CD4-positive, CD25-positive, alpha-beta regulatory T cell (primary cell): ENCODE data around the gene NYAP2. TPM values are rescaled to one million over a fixed set of nuclear protein-coding genes. Genes with fewer than 3 reads are reported as not detected.

Source experiments
- ATAC-seq, 2 donors: fragments of 150-1000 bp; cut with Tn5 transposase; one replicate each; pipeline ENCODE4 v1.10.0; 2021; ENCODE audit warnings: low read depth in 2 of 2, moderate number of reproducible peaks in 2 of 2, moderate library complexity in 1 of 2
- DNase-seq, 3 donors: peaks; one replicate each; pipeline versions ENCODE4 v3.0.0 to v3.0.0-alpha.2; 2012 to 2022; ENCODE audit warnings: mixed read lengths in 1 of 3
- H3K27ac ChIP-seq: one replicate; pipeline ENCODE4 v1.7.0; 2013; ENCODE audit warnings: mild to moderate bottlenecking, low read length; ENCODE audit not compliant: insufficient read depth, poor library complexity, severe bottlenecking
- H3K27me3 ChIP-seq: one replicate; pipeline ENCODE4 v1.7.0; 2013; ENCODE audit warnings: low read length; ENCODE audit not compliant: control insufficient read depth, insufficient read depth
- H3K36me3 ChIP-seq: one replicate; pipeline ENCODE4 v1.7.0; 2013; ENCODE audit warnings: mild to moderate bottlenecking, low read length, moderate library complexity; ENCODE audit not compliant: control insufficient read depth, insufficient read depth
- H3K4me1 ChIP-seq: 2 replicates; pipeline ENCODE4 v1.7.0; 2013; ENCODE audit warnings: mild to moderate bottlenecking, low read length; ENCODE audit not compliant: insufficient read depth, control insufficient read depth, poor library complexity, severe bottlenecking
- H3K4me3 ChIP-seq: one replicate; pipeline ENCODE4 v1.7.0; 2013; ENCODE audit warnings: low read depth, mild to moderate bottlenecking, low read length, moderate library complexity
- H3K9me3 ChIP-seq, 2 experiments: 1 replicate in 1 of 2; 2 replicates in 1 of 2; pipeline ENCODE4 v1.7.0; 2013; ENCODE audit warnings: low read length in 2 of 2, mild to moderate bottlenecking in 1 of 2, moderate library complexity in 1 of 2; ENCODE audit not compliant: control insufficient read depth in 2 of 2
- H3K27ac Mint-ChIP-seq, 3 donors: one replicate each; pipeline ENCODE4 v1.8.0; 2020 to 2022; ENCODE audit warnings: mild to moderate bottlenecking in 3 of 3, mixed read lengths in 3 of 3, moderate library complexity in 2 of 3
- H3K27me3 Mint-ChIP-seq: one replicate; pipeline ENCODE4 v1.8.0; 2022; ENCODE audit warnings: mild to moderate bottlenecking, mixed read lengths
- H3K36me3 Mint-ChIP-seq: one replicate; pipeline ENCODE4 v1.8.0; 2020; ENCODE audit warnings: mixed read lengths
- H3K4me1 Mint-ChIP-seq, 4 donors: one replicate each; pipeline ENCODE4 v1.8.0; 2020 to 2022; ENCODE audit warnings: mixed read lengths in 4 of 4, mild to moderate bottlenecking in 1 of 4
- H3K4me3 Mint-ChIP-seq, 4 donors: one replicate each; pipeline ENCODE4 v1.8.0; 2020 to 2022; ENCODE audit warnings: mild to moderate bottlenecking in 4 of 4, mixed read lengths in 4 of 4, moderate library complexity in 3 of 4
- H3K9me3 Mint-ChIP-seq, 7 donors: one replicate each; pipeline ENCODE4 v1.8.0; 2020 to 2022; ENCODE audit warnings: mixed read lengths in 7 of 7, mild to moderate bottlenecking in 3 of 7, moderate library complexity in 2 of 7
- polyA plus RNA-seq, 4 donors: library from polyadenylated mRNA; unstranded; fragments of 300-500 nt; fragmentation: Illumina TruSeq; gene quantifications; one replicate each; pipeline ENCODE4 v1.2.3, GENCODE V29; 2021
- total RNA-seq: library from RNA; stranded (reverse); gene quantifications from one replicate; pipeline ENCODE4 v1.2.3, GENCODE V29; 2022

NYAP2 gene
- total and polyA plus RNA-seq, 5 donors from 2014 or later = 0.20 TPM; not detected in 4

DNA sequence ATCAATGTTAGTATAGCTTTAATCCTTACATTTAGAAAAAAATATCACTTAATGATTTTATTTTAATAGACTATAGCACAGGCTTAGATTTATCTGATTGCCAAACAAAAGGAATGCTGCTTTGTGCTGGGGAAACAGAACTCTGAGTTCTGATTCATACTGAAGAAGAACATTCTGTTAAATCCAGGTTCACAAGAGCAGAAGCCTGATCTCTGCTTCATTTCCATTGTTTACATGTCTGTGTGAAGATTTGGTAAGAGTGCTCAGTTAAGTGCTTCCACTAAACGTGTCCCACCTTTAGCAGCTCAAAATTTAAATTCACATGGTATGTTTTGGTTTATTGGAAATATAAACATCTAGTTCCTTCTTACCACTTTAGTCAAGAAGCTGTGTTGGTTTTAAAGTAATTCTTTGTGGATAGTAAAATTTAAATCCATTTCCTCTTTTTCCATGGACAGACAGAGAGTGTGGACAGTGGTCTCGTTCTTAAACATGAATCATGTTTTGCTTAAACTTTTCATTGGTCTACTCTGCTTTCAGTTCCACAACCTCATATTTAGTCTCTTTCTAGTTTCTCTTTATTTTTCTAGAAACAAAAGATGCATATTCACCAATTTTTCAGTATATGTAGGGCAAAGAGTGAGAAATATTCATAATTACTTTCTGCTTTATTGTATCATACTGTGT is 59.1 kb downstream of the NYAP2 start:
- ATAC-seq (no peak), DNase-seq (no peak)
- Mint-ChIP-seq H3K9me3 (no peaks in the 10 kb centered on the region), H3K27me3 (no peaks in the 10 kb centered on the region), H3K27ac (no peak overlapping the region), H3K36me3 (no peaks in the 10 kb centered on the region), H3K4me1 (peaks cover 0 to under 1% (median 0%) of the 10 kb centered on the region in 4 donors), H3K4me3 (no peak overlapping the region)
- Histone ChIP-seq H3K27me3 (peaks cover 5% of the 10 kb centered on the region), H3K4me3 (no peak overlapping the region), H3K36me3 (no peaks in the 10 kb centered on the region), H3K4me1 (no peaks in the 10 kb centered on the region), H3K27ac (no peak overlapping the region), H3K9me3 (no peaks in the 10 kb centered on the region)

DNA sequence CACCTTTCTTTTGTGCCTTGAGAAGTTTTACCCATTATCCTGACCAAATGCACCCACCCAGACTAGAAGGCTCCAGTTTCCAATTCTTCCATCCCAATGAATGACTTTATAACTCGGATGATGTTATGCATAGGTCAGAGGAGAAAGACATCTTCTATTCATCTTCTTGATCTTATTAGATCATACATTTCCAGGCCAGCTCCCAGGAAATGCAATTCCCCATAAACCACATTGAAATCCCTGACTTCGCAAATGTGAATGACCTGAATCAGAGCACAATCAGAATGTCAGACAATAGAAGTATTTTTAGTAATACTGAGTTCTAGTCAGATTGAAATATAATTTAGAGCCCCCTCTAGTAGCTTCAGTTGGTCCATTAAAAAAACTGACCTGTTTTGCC is 62.9 kb downstream of the NYAP2 start:
- Mint-ChIP-seq H3K27me3 (no peaks in the 10 kb centered on the region), H3K27ac (no peak overlapping the region), H3K4me3 (no peak overlapping the region), H3K36me3 (no peaks in the 10 kb centered on the region), H3K4me1 (peaks cover 5 to 19% (median 10%) of the 10 kb centered on the region in 4 donors), H3K9me3 (peaks cover 0 to 2% (median 0%) of the 10 kb centered on the region in 7 donors)
- no peaks in the 10 kb centered on the region for H3K9me3 ChIP-seq
- ATAC-seq = no peak
- no peak for DNase-seq
- H3K27ac ChIP-seq = no peak overlapping the region
- H3K27me3 ChIP-seq = peaks cover 5% of the 10 kb centered on the region
- peaks cover 12% of the 10 kb centered on the region for H3K4me1 ChIP-seq
- no peak overlapping the region for H3K4me3 ChIP-seq
- no peaks in the 10 kb centered on the region for H3K36me3 ChIP-seq

DNA sequence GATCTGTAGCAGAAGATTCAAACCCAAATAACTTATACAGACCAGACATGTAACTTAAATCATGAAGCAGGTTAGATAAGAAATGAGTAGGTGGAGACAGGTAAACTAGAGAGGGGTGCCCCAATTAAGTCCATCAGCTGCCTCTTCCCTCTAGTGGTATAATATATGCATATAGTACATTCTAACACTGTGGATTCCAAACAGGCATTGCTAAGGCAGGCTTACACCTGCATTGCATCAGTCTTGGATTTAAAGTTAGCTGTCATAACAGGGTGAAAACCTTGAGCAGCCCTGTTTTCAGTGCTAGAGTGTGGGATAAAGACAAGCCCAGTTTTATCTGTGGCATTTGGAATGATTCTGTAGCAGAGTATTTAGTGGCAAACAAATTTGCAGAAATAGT is 63.4 kb downstream of the NYAP2 start:
- peaks cover 5% of the 10 kb centered on the region for H3K27me3 ChIP-seq
- DNase-seq (peak in 1 of 3 donors; percentile 2), ATAC-seq (no peak)
- H3K27me3 Mint-ChIP-seq = no peaks in the 10 kb centered on the region
- peaks cover 12% of the 10 kb centered on the region for H3K4me1 ChIP-seq
- H3K4me1 Mint-ChIP-seq = peaks cover 5 to 19% (median 10%) of the 10 kb centered on the region in 4 donors
- no peak overlapping the region for H3K27ac Mint-ChIP-seq
- H3K4me3 Mint-ChIP-seq = peak overlapping the region in 1 of 4 donors; percentile 23
- peaks cover 0 to 2% (median 0%) of the 10 kb centered on the region in 7 donors for H3K9me3 Mint-ChIP-seq
- H3K4me3 ChIP-seq = no peak overlapping the region
- no peaks in the 10 kb centered on the region for H3K36me3 Mint-ChIP-seq
- no peak overlapping the region for H3K27ac ChIP-seq
- no peaks in the 10 kb centered on the region for H3K9me3 ChIP-seq
- no peaks in the 10 kb centered on the region for H3K36me3 ChIP-seq

DNA sequence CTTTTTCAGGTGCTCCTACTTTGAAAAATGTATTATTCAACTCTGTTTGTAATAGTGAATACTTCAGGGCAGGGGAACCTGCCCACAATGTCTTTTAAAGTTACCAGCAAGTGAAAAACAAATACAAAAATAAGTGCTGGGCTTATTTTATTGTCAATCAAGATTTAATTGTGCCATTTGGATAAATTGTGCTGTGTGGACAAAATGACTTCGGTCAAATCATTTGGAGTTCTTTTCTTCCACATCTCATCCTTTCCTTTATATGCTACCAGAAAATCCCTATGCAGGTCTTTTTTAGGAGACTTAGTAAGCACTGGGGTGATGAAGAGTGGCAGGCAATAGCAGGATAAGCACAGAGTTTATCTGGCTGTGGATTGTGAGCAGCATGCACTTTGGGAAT is 63.9 kb downstream of the NYAP2 start:
- Histone ChIP-seq H3K4me1 (peaks cover 12% of the 10 kb centered on the region), H3K27ac (no peak overlapping the region), H3K4me3 (no peak overlapping the region), H3K9me3 (no peaks in the 10 kb centered on the region), H3K36me3 (no peaks in the 10 kb centered on the region), H3K27me3 (peaks cover 4% of the 10 kb centered on the region)
- no peak for DNase-seq
- Mint-ChIP-seq H3K4me3 (peak overlapping the region in 2 of 4 donors; percentile 13 to 83), H3K36me3 (no peaks in the 10 kb centered on the region), H3K9me3 (peaks cover 0 to 2% (median 0%) of the 10 kb centered on the region in 7 donors), H3K4me1 (peaks cover 5 to 19% (median 10%) of the 10 kb centered on the region in 4 donors), H3K27ac (peak overlapping the region in 1 of 3 donors; percentile 20), H3K27me3 (no peaks in the 10 kb centered on the region)
- no peak for ATAC-seq

DNA sequence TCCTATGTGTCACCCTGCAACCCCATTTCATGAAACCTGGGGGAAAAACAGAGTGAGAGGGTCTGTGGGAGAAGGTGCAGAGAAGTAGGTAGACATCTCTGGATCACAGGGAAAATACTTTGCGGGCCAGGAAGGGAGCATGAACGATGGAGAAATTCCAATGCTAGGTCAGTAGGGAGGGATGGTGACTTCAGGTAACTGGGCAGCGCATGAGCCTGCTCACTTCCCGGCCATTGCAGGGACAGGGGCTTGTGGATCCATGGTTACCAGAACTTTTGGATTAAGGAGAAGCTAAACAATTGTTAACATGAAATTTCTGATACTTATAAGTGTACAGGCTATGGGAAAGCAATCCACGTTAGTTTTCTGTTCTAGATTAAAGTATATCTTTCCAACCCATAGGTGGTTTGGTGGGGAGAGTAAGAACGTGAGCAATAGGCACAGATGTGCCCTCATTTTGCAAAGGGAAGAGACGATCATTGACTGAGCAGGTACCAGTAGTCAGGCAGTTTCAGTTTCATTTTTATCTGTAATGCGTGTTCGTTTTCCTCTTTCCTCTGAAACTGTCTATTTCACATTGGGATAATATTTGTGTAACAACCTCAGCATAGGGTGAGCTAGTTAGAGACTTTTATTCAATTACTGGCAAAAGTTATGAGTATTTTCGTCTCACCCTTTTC is 65.0 kb downstream of the NYAP2 start:
- Mint-ChIP-seq H3K27me3 (no peaks in the 10 kb centered on the region), H3K36me3 (no peaks in the 10 kb centered on the region), H3K4me1 (peaks cover 5 to 19% (median 10%) of the 10 kb centered on the region in 4 donors), H3K4me3 (peak overlapping the region; percentile 79 to 92 (median 87)), H3K9me3 (peaks cover 0 to 2% (median 0%) of the 10 kb centered on the region in 7 donors), H3K27ac (peak overlapping the region; percentile 86 to 92 (median 86))
- ATAC-seq = peak; percentile 47 to 72
- Histone ChIP-seq H3K27me3 (no peaks in the 10 kb centered on the region), H3K4me1 (peaks cover 12% of the 10 kb centered on the region), H3K9me3 (no peaks in the 10 kb centered on the region), H3K4me3 (peak overlapping the region; percentile 84), H3K36me3 (no peaks in the 10 kb centered on the region), H3K27ac (no peak overlapping the region)
- DNase-seq = peak in 2 of 3 donors; percentile 40 to 65

DNA sequence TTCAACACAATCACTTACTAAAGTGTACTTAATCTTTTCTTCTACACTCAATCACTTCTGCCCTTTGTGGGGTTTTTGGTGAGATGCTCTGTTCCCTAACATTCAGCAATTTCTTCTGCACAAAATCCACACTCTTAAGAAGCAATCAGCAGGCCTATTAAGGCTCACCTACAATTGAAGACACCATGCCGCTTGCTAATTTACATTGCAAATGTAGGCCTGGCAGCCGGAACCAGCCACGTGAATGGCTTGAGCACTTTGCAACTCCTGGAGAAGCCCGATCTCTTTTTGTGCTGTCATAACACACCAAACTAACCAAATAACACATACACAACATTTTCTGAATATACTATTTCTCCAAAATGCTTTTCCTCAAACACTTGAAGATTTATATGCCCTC is 66.3 kb downstream of the NYAP2 start:
- peaks cover 12% of the 10 kb centered on the region for H3K4me1 ChIP-seq
- no peak for DNase-seq
- peaks cover 0 to 2% (median 0%) of the 10 kb centered on the region in 7 donors for H3K9me3 Mint-ChIP-seq
- H3K27ac ChIP-seq = no peak overlapping the region
- H3K9me3 ChIP-seq = no peaks in the 10 kb centered on the region
- H3K27ac Mint-ChIP-seq = peak overlapping the region in 1 of 3 donors; percentile 21
- H3K36me3 ChIP-seq = no peaks in the 10 kb centered on the region
- H3K4me3 ChIP-seq = no peak overlapping the region
- ATAC-seq = no peak
- peak overlapping the region in 2 of 4 donors; percentile 1 to 53 for H3K4me3 Mint-ChIP-seq
- H3K27me3 Mint-ChIP-seq = no peaks in the 10 kb centered on the region
- no peaks in the 10 kb centered on the region for H3K27me3 ChIP-seq
- peaks cover 5 to 19% (median 10%) of the 10 kb centered on the region in 4 donors for H3K4me1 Mint-ChIP-seq
- H3K36me3 Mint-ChIP-seq = no peaks in the 10 kb centered on the region

DNA sequence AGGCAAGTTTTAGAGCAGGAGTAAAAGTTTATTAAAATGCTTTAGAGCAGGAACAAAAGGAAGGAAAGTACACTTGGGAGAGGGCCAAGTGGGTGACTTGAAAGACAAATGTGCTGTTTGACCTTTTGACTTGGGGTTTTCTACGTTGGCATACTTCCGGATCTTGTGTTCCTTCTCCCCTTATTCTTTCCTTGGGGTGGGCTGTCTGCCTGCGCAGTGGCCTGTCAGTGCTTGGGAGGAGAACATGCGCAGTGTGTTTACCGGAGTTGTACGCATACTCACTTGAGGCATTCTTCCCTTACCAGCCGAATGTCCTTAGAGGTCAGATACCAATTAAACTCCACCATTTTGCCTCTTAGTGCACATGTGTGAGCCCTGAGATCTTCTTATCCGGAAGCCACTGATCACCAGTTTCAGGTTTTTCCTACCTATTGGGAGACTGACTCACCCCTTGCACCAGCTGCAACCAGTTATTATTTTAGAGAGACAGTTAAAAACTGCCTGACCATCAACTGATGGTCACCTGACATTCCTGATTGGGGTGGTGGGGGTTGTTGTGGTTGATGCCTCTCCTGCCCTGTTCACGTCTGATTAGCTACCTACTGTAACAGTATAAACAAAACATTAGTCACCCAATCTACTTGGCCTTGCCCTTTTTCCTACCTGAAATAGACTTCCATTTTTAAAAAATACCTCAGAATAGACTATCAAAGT is 67.5 kb downstream of the NYAP2 start:
- DNase-seq = no peak
- peaks cover 5 to 19% (median 10%) of the 10 kb centered on the region in 4 donors for H3K4me1 Mint-ChIP-seq
- H3K36me3 Mint-ChIP-seq = no peaks in the 10 kb centered on the region
- no peaks in the 10 kb centered on the region for H3K27me3 Mint-ChIP-seq
- H3K27ac ChIP-seq = no peak overlapping the region
- peaks cover 0 to 2% (median 0%) of the 10 kb centered on the region in 7 donors for H3K9me3 Mint-ChIP-seq
- H3K4me3 ChIP-seq = no peak overlapping the region
- H3K9me3 ChIP-seq = no peaks in the 10 kb centered on the region
- H3K27ac Mint-ChIP-seq = no peak overlapping the region
- no peak for ATAC-seq
- H3K36me3 ChIP-seq = no peaks in the 10 kb centered on the region
- H3K4me1 ChIP-seq = peaks cover 12% of the 10 kb centered on the region
- H3K27me3 ChIP-seq = no peaks in the 10 kb centered on the region
- H3K4me3 Mint-ChIP-seq = no peak overlapping the region
